ENCODE data around the gene GNMT. TPM values are rescaled to one million over a fixed set of nuclear protein-coding genes. Genes with fewer than 3 reads are reported as not detected.

Gene GNMT
- total RNA-seq, 1 donor from 2014 or later: 1.5 TPM

DNA sequence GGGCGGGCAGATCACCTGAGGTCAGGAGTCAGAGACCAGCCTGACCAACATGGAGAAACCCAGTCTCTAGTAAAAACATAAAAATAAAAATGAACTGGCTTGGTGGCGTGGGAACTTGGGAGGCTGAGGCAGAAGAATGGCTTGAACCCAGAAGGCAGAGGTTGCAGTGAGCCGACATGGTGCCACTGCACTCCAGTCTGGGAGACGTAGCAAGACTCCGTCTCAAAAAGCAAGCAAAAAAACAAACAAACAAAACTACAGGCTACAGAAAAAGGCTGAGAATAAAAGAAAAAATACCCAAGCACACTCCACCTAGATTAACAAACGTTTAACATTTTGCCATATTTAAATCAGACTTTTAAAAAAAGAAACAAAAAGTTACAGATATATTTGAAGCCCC is 38.8 kb upstream of the GNMT start:
- no peaks in the 10 kb centered on the region for H3K9me3 Mint-ChIP-seq
- H3K27me3 Mint-ChIP-seq (ENCODE audit: low read depth): no peaks in the 10 kb centered on the region
- H3K27ac Mint-ChIP-seq (ENCODE audit: unreplicated experiment): no peak overlapping the region
- DNase-seq (ENCODE audit: low read depth, low spot score): no peak
- TF ChIP-seq CTCF (conservative IDR thresholded peaks at IDR 0.05): no peak
- no peaks in the 10 kb centered on the region for H3K4me1 Mint-ChIP-seq
- H3K36me3 Mint-ChIP-seq (ENCODE audit: low read depth): no peaks in the 10 kb centered on the region
- H3K4me3 Mint-ChIP-seq: no peak overlapping the region

GRCh38 chr6:42923666-42924065 is 36.9 kb upstream of the GNMT start:
- DNase-seq (ENCODE audit: low read depth, low spot score): no peak
- H3K27ac Mint-ChIP-seq (ENCODE audit: unreplicated experiment): no peak overlapping the region
- no peaks in the 10 kb centered on the region for H3K36me3 Mint-ChIP-seq (ENCODE audit: low read depth)
- no peak for TF ChIP-seq CTCF (conservative IDR thresholded peaks at IDR 0.05)
- no peak overlapping the region for H3K4me3 Mint-ChIP-seq
- H3K27me3 Mint-ChIP-seq (ENCODE audit: low read depth): no peaks in the 10 kb centered on the region
- no peaks in the 10 kb centered on the region for H3K9me3 Mint-ChIP-seq
- H3K4me1 Mint-ChIP-seq: peaks cover 5% of the 10 kb centered on the region

- H3K4me3 Mint-ChIP-seq: peak overlapping the region; percentile 20
- DNase-seq (ENCODE audit: low read depth, low spot score): no peak
- no peaks in the 10 kb centered on the region for H3K27me3 Mint-ChIP-seq (ENCODE audit: low read depth)
- H3K27ac Mint-ChIP-seq (ENCODE audit: unreplicated experiment): no peak overlapping the region
- no peaks in the 10 kb centered on the region for H3K9me3 Mint-ChIP-seq
- no peak for TF ChIP-seq CTCF (conservative IDR thresholded peaks at IDR 0.05)
- H3K36me3 Mint-ChIP-seq (ENCODE audit: low read depth): no peaks in the 10 kb centered on the region
- H3K4me1 Mint-ChIP-seq: peaks cover 18% of the 10 kb centered on the region
Measured at GRCh38 chr6:42925248-42925857, 35.2 kb upstream of the GNMT start.

GRCh38 chr6:42928986-42929820 is 31.4 kb upstream of the GNMT start, which contains the start of gene CNPY3:
TSS of gene CNPY3 (plus strand) at chr6:42929480. CDS start at chr6:42929571, 91 bp downstream.
- Mint-ChIP-seq H3K36me3 (ENCODE audit: low read depth) (no peaks in the 10 kb centered on the region), H3K9me3 (no peaks in the 10 kb centered on the region), H3K27ac (ENCODE audit: unreplicated experiment) (peak within 1 kb of the TSS; percentile 99), H3K27me3 (ENCODE audit: low read depth) (no peaks in the 10 kb centered on the region), H3K4me3 (peak within 1 kb of the TSS; percentile 100), H3K4me1 (peaks cover 42% of the 10 kb centered on the region)
- peak; percentile 86 for DNase-seq (ENCODE audit: low read depth, low spot score)
- TF ChIP-seq CTCF (conservative IDR thresholded peaks at IDR 0.05): no peak

GRCh38 chr6:42929821-42930360 is 30.7 kb upstream of the GNMT start:
- DNase-seq (ENCODE audit: low read depth, low spot score): no peak
- Mint-ChIP-seq H3K4me1 (peaks cover 42% of the 10 kb centered on the region), H3K27ac (ENCODE audit: unreplicated experiment) (peak overlapping the region; percentile 99), H3K4me3 (peak overlapping the region; percentile 100), H3K27me3 (ENCODE audit: low read depth) (no peaks in the 10 kb centered on the region), H3K9me3 (no peaks in the 10 kb centered on the region), H3K36me3 (ENCODE audit: low read depth) (no peaks in the 10 kb centered on the region)
- no peak for TF ChIP-seq CTCF (conservative IDR thresholded peaks at IDR 0.05)
